ENCODE measurements around the gene GCM1. TPM values are rescaled to one million over a fixed set of nuclear protein-coding genes. Genes with fewer than 3 reads are reported as not detected.

The GCM1 gene
- total RNA-seq, 6 experiments from 2014 or later: not detected

- no peak for TF ChIP-seq CTCF (IDR thresholded peaks at IDR 0.05)
- Mint-ChIP-seq H3K27me3 (ENCODE audit: insufficient read depth) (peaks cover 8% of the 10 kb centered on the region), H3K27ac (no peak overlapping the region), H3K4me3 (no peak overlapping the region), H3K9me3 (no peaks in the 10 kb centered on the region), H3K4me1 (ENCODE audit: low read depth) (peaks cover 16% of the 10 kb centered on the region), H3K36me3 (ENCODE audit: low read depth) (no peaks in the 10 kb centered on the region)
- no peak for DNase-seq
Measured at GRCh38 chr6:53109612-53110011, 39.0 kb downstream of the GCM1 start.

GRCh38 chr6:53107091-53107490 lies 41.5 kb downstream of the GCM1 start:
- no peak overlapping the region for H3K4me3 Mint-ChIP-seq
- H3K27ac Mint-ChIP-seq: peak overlapping the region; percentile 40; the same call in 1 of the 2 replicates
- H3K4me1 Mint-ChIP-seq (ENCODE audit: low read depth): peaks cover 16% of the 10 kb centered on the region
- no peaks in the 10 kb centered on the region for H3K9me3 Mint-ChIP-seq
- peaks cover 4% of the 10 kb centered on the region; the same call in 1 of the 2 replicates for H3K36me3 Mint-ChIP-seq (ENCODE audit: low read depth)
- DNase-seq: peak; percentile 80
- TF ChIP-seq CTCF (IDR thresholded peaks at IDR 0.05): no peak
- H3K27me3 Mint-ChIP-seq (ENCODE audit: insufficient read depth): peaks cover 3% of the 10 kb centered on the region; the same call in 1 of the 2 replicates

- DNase-seq: no peak
- Mint-ChIP-seq H3K9me3 (no peaks in the 10 kb centered on the region), H3K27me3 (ENCODE audit: insufficient read depth) (no peaks in the 10 kb centered on the region), H3K4me3 (no peak overlapping the region), H3K36me3 (ENCODE audit: low read depth) (peaks cover 6% of the 10 kb centered on the region; the same call in 1 of the 2 replicates), H3K4me1 (ENCODE audit: low read depth) (peaks cover 31% of the 10 kb centered on the region), H3K27ac (no peak overlapping the region)
- TF ChIP-seq CTCF (IDR thresholded peaks at IDR 0.05): no peak
Measured at GRCh38 chr6:53104916-53105315, 43.7 kb downstream of the GCM1 start.

- H3K4me1 Mint-ChIP-seq (ENCODE audit: low read depth): peaks cover 36% of the 10 kb centered on the region
- no peak overlapping the region for H3K4me3 Mint-ChIP-seq
- DNase-seq: peak; percentile 25
- no peaks in the 10 kb centered on the region for H3K27me3 Mint-ChIP-seq (ENCODE audit: insufficient read depth)
- H3K9me3 Mint-ChIP-seq: no peaks in the 10 kb centered on the region
- H3K36me3 Mint-ChIP-seq (ENCODE audit: low read depth): peaks cover 8% of the 10 kb centered on the region
- peak; percentile 59 for TF ChIP-seq CTCF (IDR thresholded peaks at IDR 0.05)
- no peak overlapping the region for H3K27ac Mint-ChIP-seq
Measured at GRCh38 chr6:53103993-53104675, 44.5 kb downstream of the GCM1 start.

- Mint-ChIP-seq H3K9me3 (no peaks in the 10 kb centered on the region), H3K4me3 (no peak overlapping the region), H3K36me3 (ENCODE audit: low read depth) (peaks cover 23% of the 10 kb centered on the region), H3K27ac (peak overlapping the region; percentile 35; the same call in 1 of the 2 replicates), H3K27me3 (ENCODE audit: insufficient read depth) (no peaks in the 10 kb centered on the region; the same call in 1 of the 2 replicates), H3K4me1 (ENCODE audit: low read depth) (peaks cover 26% of the 10 kb centered on the region)
- DNase-seq: no peak
- TF ChIP-seq CTCF (IDR thresholded peaks at IDR 0.05): no peak
Measured at GRCh38 chr6:53101006-53101405, 47.6 kb downstream of the GCM1 start.
